Measurements from ENCODE around the gene STX5. TPM values are rescaled to one million over a fixed set of nuclear protein-coding genes. Genes with fewer than 3 reads are reported as not detected.

Gene STX5
- polyA plus RNA-seq, 2 of the 4 experiments (the other 2 are of a cell fraction), result 19.5 to 32.3 TPM

GRCh38 chr11:62786318-62787004 is 45.4 kb downstream of the STX5 start (continued):
- TF ChIP-seq CTCF (IDR thresholded peaks at IDR 0.05) (peak; percentile 93), FOSL2 (IDR thresholded peaks at IDR 0.05) (no peak), FOSL2 (CRISPR knock-in tag; IDR thresholded peaks at IDR 0.05) (no peak), REST (IDR thresholded peaks at IDR 0.05) (no peak), E2F6 (IDR thresholded peaks at IDR 0.05; ENCODE audit: borderline replicate concordance, low read depth) (no peak), CHD4 (IDR thresholded peaks at IDR 0.05; ENCODE audit: borderline replicate concordance) (no peak), SMC3 (IDR thresholded peaks at IDR 0.05) (peak; percentile 73), EHF (CRISPR knock-in tag; IDR thresholded peaks at IDR 0.05) (no peak), PHF8 (IDR thresholded peaks at IDR 0.05; ENCODE audit: borderline replicate concordance, low read depth) (no peak), FOXS1 (CRISPR knock-in tag; IDR thresholded peaks at IDR 0.05) (no peak), POLR2A (IDR thresholded peaks at IDR 0.05; ENCODE audit: low read length) (0 out of 2 replicates have a peak, but pooled peaks have one; percentile 15), CEBPB (IDR thresholded peaks at IDR 0.05) (no peak), HES2 (IDR thresholded peaks at IDR 0.05) (no peak), NPAS2 (CRISPR knock-in tag; IDR thresholded peaks at IDR 0.05; ENCODE audit: borderline replicate concordance) (no peak), TFCP2L1 (CRISPR knock-in tag; IDR thresholded peaks at IDR 0.05) (no peak), EHMT2 (IDR thresholded peaks at IDR 0.05; ENCODE audit: low read depth) (no peak), BCL3 (IDR thresholded peaks at IDR 0.05) (no peak), GATA3 (IDR thresholded peaks at IDR 0.05; ENCODE audit: borderline replicate concordance) (no peak), CHD2 (IDR thresholded peaks at IDR 0.05; ENCODE audit: low read length, partially characterized antibody) (no peak), ZSCAN20 (CRISPR knock-in tag; IDR thresholded peaks at IDR 0.05) (no peak), MAX (IDR thresholded peaks at IDR 0.05) (0 out of 2 replicates have a peak, but pooled peaks have one; percentile 26), KDM1A (IDR thresholded peaks at IDR 0.05; ENCODE audit: low read depth) (no peak), USF2 (IDR thresholded peaks at IDR 0.05) (no peak), RARB (CRISPR knock-in tag; IDR thresholded peaks at IDR 0.05) (no peak), RFX5 (IDR thresholded peaks at IDR 0.05) (no peak)

Data from A549 (cell line).